Neural cell (in vitro differentiated cells): ENCODE measurements around the gene NEK10. TPM values are rescaled to one million over a fixed set of nuclear protein-coding genes. Genes with fewer than 3 reads are reported as not detected.

ENCODE experiments used
- H2AFZ ChIP-seq: fragments of 200-600, 300-800 bp; sonication (generic), shearing (Covaris generic); 2 replicates; pipeline ENCODE4 v1.6.0; 2014; ENCODE audit warnings: low read depth, mild to moderate bottlenecking, antibody characterized with exemption, low read length, moderate library complexity
- H3F3A ChIP-seq: fragments of 200-600 bp; shearing (Covaris generic); 2 replicates; pipeline ENCODE4 v1.6.1; 2016; ENCODE audit warnings: mild to moderate bottlenecking, moderate library complexity, mixed read lengths, antibody characterized with exemption, low read length; ENCODE audit not compliant: insufficient read depth, poor library complexity, severe bottlenecking
- H3K27ac ChIP-seq: fragments of 200-600, 300-800 bp; sonication (generic), shearing (Covaris generic); 2 replicates; pipeline ENCODE4 v1.5.1; 2014; ENCODE audit warnings: mild to moderate bottlenecking, low read length, moderate library complexity
- H3K27me3 ChIP-seq: fragments of 300-800, 200-600 bp; sonication (generic), shearing (Covaris generic); 2 replicates; pipeline ENCODE4 v1.6.0; 2014; ENCODE audit warnings: mild to moderate bottlenecking, low read depth, low read length, moderate library complexity; ENCODE audit not compliant: insufficient read depth
- H3K36me3 ChIP-seq: fragments of 300-800, 200-600 bp; sonication (generic), shearing (Covaris generic); 2 replicates; pipeline ENCODE4 v1.5.1; 2014; ENCODE audit warnings: mild to moderate bottlenecking, antibody characterized with exemption, low read length, moderate library complexity; ENCODE audit not compliant: insufficient read depth
- H3K4me2 ChIP-seq: fragments of 300-800, 200-600 bp; sonication (generic), shearing (Covaris generic); 2 replicates; pipeline ENCODE4 v1.6.0; 2014; ENCODE audit warnings: mild to moderate bottlenecking, low read length
- H3K4me3 ChIP-seq: fragments of 300-800, 200-600 bp; sonication (generic), shearing (Covaris generic); 2 replicates; pipeline ENCODE4 v1.5.1; 2014; ENCODE audit warnings: mild to moderate bottlenecking, low read length, moderate library complexity
- H3K79me2 ChIP-seq: fragments of 200-600 bp; shearing (Covaris generic); replicated peaks from 2 replicates; pipeline ENCODE4 v1.6.0; 2014; ENCODE audit warnings: mild to moderate bottlenecking, low read length, moderate library complexity; ENCODE audit not compliant: insufficient read depth
- H3K9ac ChIP-seq: fragments of 300-800, 200-600 bp; sonication (generic), shearing (Covaris generic); 2 replicates; pipeline ENCODE4 v1.6.1; 2016; ENCODE audit warnings: mild to moderate bottlenecking, low read length, mixed read lengths
- H3K9me2 ChIP-seq: fragments of 200-600 bp; shearing (Covaris generic); 2 replicates; pipeline ENCODE4 v1.6.1; 2016; ENCODE audit warnings: mild to moderate bottlenecking, low read length, mixed read lengths; ENCODE audit not compliant: insufficient read depth
- H3K9me3 ChIP-seq: fragments of 200-600, 300-800 bp; sonication (generic), shearing (Covaris generic); 2 replicates; pipeline ENCODE4 v1.6.1; 2016; ENCODE audit warnings: mild to moderate bottlenecking, mixed run types, low read length, moderate library complexity, mixed read lengths
- H4K20me1 ChIP-seq: fragments of 200-600 bp; shearing (Covaris generic); 2 replicates; pipeline ENCODE4 v1.6.1; 2016; ENCODE audit warnings: mild to moderate bottlenecking, mixed run types; ENCODE audit not compliant: insufficient read depth
- EP300 ChIP-seq: fragments of 450-650 bp; conservative IDR thresholded peaks from 2 replicates; pipeline ENCODE4 v1.6.1; 2014; ENCODE audit warnings: antibody characterized with exemption, mild to moderate bottlenecking, moderate library complexity; ENCODE audit not compliant: poor library complexity, severe bottlenecking
- EZH2 ChIP-seq: fragments of 200-600, 300-800 bp; shearing (Covaris generic), sonication (generic); IDR thresholded peaks from 2 replicates; pipeline ENCODE4 v1.6.1; 2014; ENCODE audit warnings: antibody characterized with exemption, low read length, borderline replicate concordance, mild to moderate bottlenecking; ENCODE audit not compliant: insufficient read depth, poor library complexity, severe bottlenecking
- MXI1 ChIP-seq: fragments of 450-650 bp; conservative IDR thresholded peaks from 2 replicates; pipeline ENCODE4 v1.6.1; 2014; ENCODE audit warnings: antibody characterized with exemption, mild to moderate bottlenecking; ENCODE audit not compliant: poor library complexity, severe bottlenecking
- POLR2AphosphoS5 ChIP-seq: IDR thresholded peaks from 2 replicates; pipeline ENCODE4 v1.6.1; 2012
- RAD21 ChIP-seq: fragments of 450-650 bp; conservative IDR thresholded peaks from 2 replicates; pipeline ENCODE4 v1.6.1; 2014; ENCODE audit warnings: antibody characterized with exemption, mild to moderate bottlenecking, moderate library complexity
- SMC3 ChIP-seq: fragments of 450-650 bp; conservative IDR thresholded peaks from 2 replicates; pipeline ENCODE4 v1.6.1; 2014; ENCODE audit warnings: antibody characterized with exemption, mild to moderate bottlenecking, moderate library complexity; ENCODE audit not compliant: poor library complexity
- TAF1 ChIP-seq: IDR thresholded peaks from 2 replicates; pipeline ENCODE4 v1.6.1; 2012; ENCODE audit warnings: low read depth
- polyA plus RNA-seq: library from polyadenylated mRNA; depleted of rRNA; stranded (reverse); fragments of >200 nt; gene quantifications from 2 replicates; pipeline ENCODE4 v1.2.3, GENCODE V29; 2014
- TF ChIP-seq, protein P1 (sequence below): fragments of 450-650 bp; IDR thresholded peaks from 2 replicates; pipeline ENCODE4 v1.5.1; 2014; ENCODE audit warnings: antibody characterized with exemption, mild to moderate bottlenecking, moderate library complexity; ENCODE audit not compliant: poor library complexity, severe bottlenecking
- TF ChIP-seq, protein P2 (sequence below): IDR thresholded peaks from 2 replicates; pipeline ENCODE4 v1.6.1; 2012; ENCODE audit warnings: borderline replicate concordance

Gene NEK10
- polyA plus RNA-seq, 1 donor from 2014 or later = 17.6 TPM

DNA sequence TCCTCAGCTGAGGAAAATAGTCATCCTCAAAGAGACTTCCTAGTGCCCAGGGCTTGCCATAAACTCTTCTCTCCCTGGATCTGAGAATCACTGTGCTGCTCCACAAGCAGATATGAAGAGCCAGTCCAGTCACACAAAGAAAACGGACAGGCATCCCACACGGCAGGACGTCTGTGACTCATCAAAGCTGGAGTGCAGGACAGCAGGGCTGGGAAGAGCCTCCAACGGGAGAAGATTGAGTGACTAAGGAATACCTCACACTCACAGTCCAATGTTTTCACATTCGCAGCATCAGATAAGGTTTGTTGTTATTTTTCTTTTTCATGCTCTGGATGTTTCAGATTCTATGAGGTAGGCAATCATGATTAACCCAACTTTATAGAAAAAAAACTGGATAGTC is 57.8 kb downstream of the NEK10 start:
- no peak overlapping the region for H3K4me3 ChIP-seq
- H3K4me2 ChIP-seq = no peak overlapping the region
- no peak overlapping the region for H3K9ac ChIP-seq
- H4K20me1 ChIP-seq = no peaks in the 10 kb centered on the region
- TF ChIP-seq MXI1 (no peak), RAD21 (no peak), SMC3 (no peak), TAF1 (no peak), POLR2AphosphoS5 (no peak), EP300 (no peak), EZH2 (no peak)
- TF ChIP-seq, protein P1, sequence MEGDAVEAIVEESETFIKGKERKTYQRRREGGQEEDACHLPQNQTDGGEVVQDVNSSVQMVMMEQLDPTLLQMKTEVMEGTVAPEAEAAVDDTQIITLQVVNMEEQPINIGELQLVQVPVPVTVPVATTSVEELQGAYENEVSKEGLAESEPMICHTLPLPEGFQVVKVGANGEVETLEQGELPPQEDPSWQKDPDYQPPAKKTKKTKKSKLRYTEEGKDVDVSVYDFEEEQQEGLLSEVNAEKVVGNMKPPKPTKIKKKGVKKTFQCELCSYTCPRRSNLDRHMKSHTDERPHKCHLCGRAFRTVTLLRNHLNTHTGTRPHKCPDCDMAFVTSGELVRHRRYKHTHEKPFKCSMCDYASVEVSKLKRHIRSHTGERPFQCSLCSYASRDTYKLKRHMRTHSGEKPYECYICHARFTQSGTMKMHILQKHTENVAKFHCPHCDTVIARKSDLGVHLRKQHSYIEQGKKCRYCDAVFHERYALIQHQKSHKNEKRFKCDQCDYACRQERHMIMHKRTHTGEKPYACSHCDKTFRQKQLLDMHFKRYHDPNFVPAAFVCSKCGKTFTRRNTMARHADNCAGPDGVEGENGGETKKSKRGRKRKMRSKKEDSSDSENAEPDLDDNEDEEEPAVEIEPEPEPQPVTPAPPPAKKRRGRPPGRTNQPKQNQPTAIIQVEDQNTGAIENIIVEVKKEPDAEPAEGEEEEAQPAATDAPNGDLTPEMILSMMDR = no peak
- TF ChIP-seq, protein P2, sequence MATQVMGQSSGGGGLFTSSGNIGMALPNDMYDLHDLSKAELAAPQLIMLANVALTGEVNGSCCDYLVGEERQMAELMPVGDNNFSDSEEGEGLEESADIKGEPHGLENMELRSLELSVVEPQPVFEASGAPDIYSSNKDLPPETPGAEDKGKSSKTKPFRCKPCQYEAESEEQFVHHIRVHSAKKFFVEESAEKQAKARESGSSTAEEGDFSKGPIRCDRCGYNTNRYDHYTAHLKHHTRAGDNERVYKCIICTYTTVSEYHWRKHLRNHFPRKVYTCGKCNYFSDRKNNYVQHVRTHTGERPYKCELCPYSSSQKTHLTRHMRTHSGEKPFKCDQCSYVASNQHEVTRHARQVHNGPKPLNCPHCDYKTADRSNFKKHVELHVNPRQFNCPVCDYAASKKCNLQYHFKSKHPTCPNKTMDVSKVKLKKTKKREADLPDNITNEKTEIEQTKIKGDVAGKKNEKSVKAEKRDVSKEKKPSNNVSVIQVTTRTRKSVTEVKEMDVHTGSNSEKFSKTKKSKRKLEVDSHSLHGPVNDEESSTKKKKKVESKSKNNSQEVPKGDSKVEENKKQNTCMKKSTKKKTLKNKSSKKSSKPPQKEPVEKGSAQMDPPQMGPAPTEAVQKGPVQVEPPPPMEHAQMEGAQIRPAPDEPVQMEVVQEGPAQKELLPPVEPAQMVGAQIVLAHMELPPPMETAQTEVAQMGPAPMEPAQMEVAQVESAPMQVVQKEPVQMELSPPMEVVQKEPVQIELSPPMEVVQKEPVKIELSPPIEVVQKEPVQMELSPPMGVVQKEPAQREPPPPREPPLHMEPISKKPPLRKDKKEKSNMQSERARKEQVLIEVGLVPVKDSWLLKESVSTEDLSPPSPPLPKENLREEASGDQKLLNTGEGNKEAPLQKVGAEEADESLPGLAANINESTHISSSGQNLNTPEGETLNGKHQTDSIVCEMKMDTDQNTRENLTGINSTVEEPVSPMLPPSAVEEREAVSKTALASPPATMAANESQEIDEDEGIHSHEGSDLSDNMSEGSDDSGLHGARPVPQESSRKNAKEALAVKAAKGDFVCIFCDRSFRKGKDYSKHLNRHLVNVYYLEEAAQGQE = no peak
- no peaks in the 10 kb centered on the region for H3K36me3 ChIP-seq
- H3F3A ChIP-seq = no peaks in the 10 kb centered on the region
- no peak overlapping the region for H2AFZ ChIP-seq
- H3K79me2 ChIP-seq = no peaks in the 10 kb centered on the region
- no peaks in the 10 kb centered on the region for H3K9me3 ChIP-seq
- no peak overlapping the region for H3K27ac ChIP-seq
- no peaks in the 10 kb centered on the region for H3K9me2 ChIP-seq
- H3K27me3 ChIP-seq = no peaks in the 10 kb centered on the region

DNA sequence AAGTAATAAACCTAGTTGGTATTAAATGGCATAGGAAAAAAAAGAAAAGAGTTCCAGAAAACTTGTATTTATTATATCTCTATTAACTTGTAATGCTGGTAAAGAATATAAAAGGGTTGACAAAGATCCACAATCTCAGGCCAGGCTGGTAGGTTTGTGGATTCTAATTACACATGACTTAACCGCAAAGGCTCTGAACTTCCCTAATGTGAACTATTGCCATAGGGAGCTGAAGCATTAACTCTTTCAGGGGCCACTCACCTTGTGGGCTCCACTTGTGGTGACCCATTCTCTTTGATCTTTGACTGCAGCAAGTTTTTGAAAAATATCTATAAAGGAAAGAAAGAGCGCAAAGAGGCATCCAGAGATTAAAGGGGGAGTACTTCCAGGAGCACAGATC is 58.5 kb downstream of the NEK10 start:
- TF ChIP-seq TAF1 = no peak
- no peak for TF ChIP-seq MXI1
- TF ChIP-seq, protein P2 = no peak
- TF ChIP-seq EP300 = no peak
- TF ChIP-seq SMC3 = no peak
- TF ChIP-seq RAD21 = no peak
- no peak for TF ChIP-seq EZH2
- TF ChIP-seq, protein P1 = no peak
- TF ChIP-seq POLR2AphosphoS5 = no peak
- H2AFZ ChIP-seq = no peak overlapping the region
- no peaks in the 10 kb centered on the region for H3K36me3 ChIP-seq
- H3K4me2 ChIP-seq = no peak overlapping the region
- no peaks in the 10 kb centered on the region for H3F3A ChIP-seq
- H4K20me1 ChIP-seq = no peaks in the 10 kb centered on the region
- H3K27ac ChIP-seq = no peak overlapping the region
- no peaks in the 10 kb centered on the region for H3K9me2 ChIP-seq
- H3K4me3 ChIP-seq = no peak overlapping the region
- no peaks in the 10 kb centered on the region for H3K27me3 ChIP-seq
- no peaks in the 10 kb centered on the region for H3K9me3 ChIP-seq
- H3K79me2 ChIP-seq = no peaks in the 10 kb centered on the region
- H3K9ac ChIP-seq = no peak overlapping the region
